Measurements from ENCODE around the gene SLC25A39. TPM values are rescaled to one million over a fixed set of nuclear protein-coding genes. Genes with fewer than 3 reads are reported as not detected.
A peak's percentile ranks its signal among the peaks of the same experiment; 100 is the strongest.

The SLC25A39 gene
- total and polyA plus RNA-seq, 12 donors = 100.0 to 262 (median 157) TPM

- Histone ChIP-seq H3K27me3 (peaks cover 11% of the 10 kb centered on the region), H3K4me1 (replicated peaks in 1 of 2) (peaks cover 17 to 22% of the 10 kb centered on the region in 2 donors), H3K27ac (no peak overlapping the region), H3K4me3 (no peak overlapping the region), H3K36me3 (replicated peaks in 1 of 2) (no peaks in the 10 kb centered on the region), H3K9me3 (replicated peaks in 1 of 3) (no peaks in the 10 kb centered on the region)
- 71 to 86% (median 81%) methylated on average over 1 to 5 of the region's 5 CpGs for WGBS, 4 donors
- TF ChIP-seq CTCF (IDR thresholded peaks at IDR 0.05) (no peak), POLR2A (IDR thresholded peaks at IDR 0.05) (no peak)
- no peak for DNase-seq
- intact Hi-C loops (cut with DNase I) = no loop called here
Measured at GRCh38 chr17:44311562-44312181, 13.0 kb downstream of the SLC25A39 start.

DNA sequence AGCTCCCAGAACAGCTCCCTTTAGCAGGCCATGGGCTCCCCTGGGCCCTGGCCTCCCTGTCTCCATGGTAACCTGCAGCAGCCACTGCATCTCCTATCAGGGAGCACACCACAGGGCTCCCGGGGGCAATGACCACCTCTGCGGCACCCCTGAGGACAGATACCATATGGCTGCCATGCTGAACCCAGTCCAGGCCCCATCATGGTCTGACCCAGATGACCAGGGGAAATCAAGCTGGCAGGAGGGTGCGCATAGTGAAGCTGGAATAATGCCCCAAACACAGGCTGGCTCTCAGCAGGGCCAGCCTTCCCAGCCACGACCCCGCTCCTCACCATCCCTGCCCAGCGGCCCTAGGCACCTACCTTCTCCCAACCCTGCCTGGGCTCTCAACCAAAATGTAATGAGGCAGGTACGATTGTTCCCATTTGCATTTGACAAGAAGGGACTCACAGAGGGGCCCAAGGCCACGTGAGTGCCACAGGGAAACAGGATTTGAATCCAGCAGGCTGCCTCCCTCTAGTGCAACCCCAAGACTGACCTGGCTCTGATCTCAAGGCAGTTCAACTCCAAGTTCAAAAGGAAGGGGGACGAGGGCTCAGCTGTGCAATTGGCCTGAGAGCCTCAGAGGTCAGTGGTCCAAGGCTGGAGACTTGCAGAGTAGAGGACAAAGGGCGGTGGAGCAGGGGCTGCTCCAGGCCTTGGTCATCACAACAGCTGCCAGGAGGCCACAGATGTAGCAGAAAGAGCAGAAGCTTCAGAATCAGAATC lies 13.8 kb downstream of the SLC25A39 start:
- TF ChIP-seq POLR2A (IDR thresholded peaks at IDR 0.05) (no peak), CTCF (IDR thresholded peaks at IDR 0.05) (no peak)
- intact Hi-C loops (cut with DNase I) = no loop called here
- peaks cover 17 to 22% of the 10 kb centered on the region in 2 donors for H3K4me1 ChIP-seq (replicated peaks in 1 of 2)
- no peak overlapping the region for H3K27ac ChIP-seq
- H3K36me3 ChIP-seq (replicated peaks in 1 of 2) = no peaks in the 10 kb centered on the region
- H3K27me3 ChIP-seq = peaks cover 5% of the 10 kb centered on the region
- no peak overlapping the region for H3K4me3 ChIP-seq
- no peaks in the 10 kb centered on the region for H3K9me3 ChIP-seq (replicated peaks in 1 of 3)
- WGBS, 4 donors = 61 to 90% (median 76%) methylated on average over 2 to 10 of the region's 10 CpGs
- DNase-seq = no peak

DNA sequence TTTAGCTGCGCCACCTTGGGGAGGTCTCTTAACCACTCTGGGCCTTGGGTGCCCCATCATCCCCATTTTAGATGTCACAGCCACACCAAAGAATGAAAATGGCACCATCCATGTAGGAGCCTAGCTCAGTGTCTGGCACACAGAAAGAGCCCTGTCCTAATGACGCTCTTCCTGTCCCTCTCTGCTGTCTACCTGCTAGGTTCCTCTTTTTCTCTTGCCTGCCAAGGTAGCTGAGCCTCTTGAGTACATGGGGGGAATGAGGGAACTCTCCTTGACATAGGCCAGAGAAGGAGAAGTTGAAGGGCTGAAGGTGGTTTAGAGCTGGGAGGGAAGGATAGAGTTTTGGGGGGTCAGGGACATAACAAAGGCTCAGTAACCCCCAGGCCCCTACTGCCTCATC lies 14.4 kb downstream of the SLC25A39 start:
- Histone ChIP-seq H3K4me1 (replicated peaks in 1 of 2) (peaks cover 17 to 22% of the 10 kb centered on the region in 2 donors), H3K36me3 (replicated peaks in 1 of 2) (no peaks in the 10 kb centered on the region), H3K9me3 (replicated peaks in 1 of 3) (no peaks in the 10 kb centered on the region), H3K27ac (no peak overlapping the region), H3K4me3 (no peak overlapping the region), H3K27me3 (peaks cover 5% of the 10 kb centered on the region)
- intact Hi-C loops (cut with DNase I) = no loop called here
- DNase-seq = no peak
- TF ChIP-seq POLR2A (IDR thresholded peaks at IDR 0.05) (no peak), CTCF (IDR thresholded peaks at IDR 0.05) (no peak)
- WGBS, 4 donors = 88 to 94% (median 89%) methylated on average over 2 of the region's 2 CpGs

- peak overlapping the region in 1 of 5 donors; percentile 81 for H3K27ac ChIP-seq
- no peak overlapping the region for H3K4me3 ChIP-seq
- no peaks in the 10 kb centered on the region for H3K27me3 ChIP-seq
- TF ChIP-seq CTCF (IDR thresholded peaks at IDR 0.05) (no peak), POLR2A (IDR thresholded peaks at IDR 0.05) (no peak)
- H3K4me1 ChIP-seq (replicated peaks in 1 of 2) = peaks cover 13 to 19% of the 10 kb centered on the region in 2 donors
- DNase-seq = no peak
- WGBS, 4 donors = 43 to 78% (median 67%) methylated on average over 4 to 5 of the region's 5 CpGs
- H3K36me3 ChIP-seq (replicated peaks in 1 of 2) = no peaks in the 10 kb centered on the region
- no peaks in the 10 kb centered on the region for H3K9me3 ChIP-seq (replicated peaks in 1 of 3)
- intact Hi-C loops (cut with DNase I) = no loop called here
Measured at GRCh38 chr17:44309472-44309871, 15.2 kb downstream of the SLC25A39 start.

Data from adrenal gland (tissue), 12 donors.